Smooth muscle cell (in vitro differentiated cells): Measurements from ENCODE around the gene PAN2. TPM values are rescaled to one million over a fixed set of nuclear protein-coding genes. Genes with fewer than 3 reads are reported as not detected.
"Not testable (repeated sequence)": the region's sequence is repeated elsewhere in the genome, so short reads cannot be mapped to it uniquely, and the experiment has no call there.

Experiments used
- DNase-seq: peaks from one replicate; lab custom pipeline; 2025; ENCODE audit not compliant: unreplicated experiment; lab: John Stamatoyannopoulos, UW
- H2AFZ ChIP-seq: fragments of 200-600 bp; sonication (generic); 2 replicates; pipeline ENCODE4 v1.6.0; 2016; ENCODE audit warnings: antibody characterized with exemption, low read depth, mild to moderate bottlenecking
- H3F3A ChIP-seq: fragments of 200-600 bp; sonication (generic); 2 replicates; pipeline ENCODE4 v1.6.0; 2017; ENCODE audit warnings: antibody characterized with exemption, low read depth
- H3K27ac ChIP-seq: fragments of 200-600 bp; sonication (generic); 2 replicates; pipeline ENCODE4 v1.5.1; 2016; ENCODE audit warnings: low read depth, mild to moderate bottlenecking
- H3K27me3 ChIP-seq: fragments of 200-600 bp; sonication (generic); 2 replicates; pipeline ENCODE4 v1.6.1; 2016; ENCODE audit warnings: low read depth, mild to moderate bottlenecking
- H3K36me3 ChIP-seq: fragments of 200-600 bp; sonication (generic); 2 replicates; pipeline ENCODE4 v1.5.1; 2016; ENCODE audit warnings: low read depth
- H3K4me1 ChIP-seq: fragments of 200-600 bp; sonication (generic); 2 replicates; pipeline ENCODE4 v1.5.1; 2016; ENCODE audit warnings: low read depth
- H3K4me2 ChIP-seq: fragments of 200-600 bp; sonication (generic); 2 replicates; pipeline ENCODE4 v1.6.0; 2016; ENCODE audit warnings: mild to moderate bottlenecking
- H3K4me3 ChIP-seq: fragments of 200-600 bp; sonication (generic); 2 replicates; pipeline ENCODE4 v1.5.1; 2016; ENCODE audit warnings: mild to moderate bottlenecking
- H3K79me2 ChIP-seq: fragments of 200-600 bp; sonication (generic); 2 replicates; pipeline ENCODE4 v1.6.0; 2016; ENCODE audit warnings: low read depth, mild to moderate bottlenecking
- H3K9ac ChIP-seq: fragments of 200-600 bp; sonication (generic); 2 replicates; pipeline ENCODE4 v1.6.0; 2016; ENCODE audit warnings: low read depth
- H3K9me3 ChIP-seq: fragments of 200-600 bp; sonication (generic); replicated peaks from 2 replicates; pipeline ENCODE4 v1.5.1; 2016; ENCODE audit warnings: low read depth
- H4K20me1 ChIP-seq: fragments of 200-600 bp; sonication (generic); 2 replicates; pipeline ENCODE4 v1.6.0; 2016; ENCODE audit warnings: low read depth
- WGBS: methylation state at CpG from one replicate; pipeline ENCODE4 v1.1.7; 2016; ENCODE audit warnings: low lambda C conversion rate; 5-methylcytosine and 5-hydroxymethylcytosine counted together
- polyA plus RNA-seq: library from polyadenylated mRNA; unstranded; fragments of >200 nt; fragmentation: Nextera tagmentation; extraction: Ambion mirVana; gene quantifications from 2 replicates; pipeline ENCODE4 v1.2.1, GENCODE V29; 2016
- total RNA-seq: library from RNA; depleted of rRNA; stranded (reverse); fragments of >200 nt; gene quantifications from 2 replicates; pipeline ENCODE4 v1.2.3, GENCODE V29; 2014
- TF ChIP-seq, protein P1 (sequence below): fragments of 200-600 bp; sonication (generic); IDR thresholded peaks from 2 replicates; pipeline ENCODE4 v1.5.1; 2017; ENCODE audit warnings: borderline replicate concordance, mild to moderate bottlenecking, antibody characterized with exemption; ENCODE audit not compliant: insufficient read depth, poor library complexity, severe bottlenecking

The PAN2 gene
- total and polyA plus RNA-seq, 2 experiments from 2014 or later, result 14.7 to 55.6 TPM

DNA sequence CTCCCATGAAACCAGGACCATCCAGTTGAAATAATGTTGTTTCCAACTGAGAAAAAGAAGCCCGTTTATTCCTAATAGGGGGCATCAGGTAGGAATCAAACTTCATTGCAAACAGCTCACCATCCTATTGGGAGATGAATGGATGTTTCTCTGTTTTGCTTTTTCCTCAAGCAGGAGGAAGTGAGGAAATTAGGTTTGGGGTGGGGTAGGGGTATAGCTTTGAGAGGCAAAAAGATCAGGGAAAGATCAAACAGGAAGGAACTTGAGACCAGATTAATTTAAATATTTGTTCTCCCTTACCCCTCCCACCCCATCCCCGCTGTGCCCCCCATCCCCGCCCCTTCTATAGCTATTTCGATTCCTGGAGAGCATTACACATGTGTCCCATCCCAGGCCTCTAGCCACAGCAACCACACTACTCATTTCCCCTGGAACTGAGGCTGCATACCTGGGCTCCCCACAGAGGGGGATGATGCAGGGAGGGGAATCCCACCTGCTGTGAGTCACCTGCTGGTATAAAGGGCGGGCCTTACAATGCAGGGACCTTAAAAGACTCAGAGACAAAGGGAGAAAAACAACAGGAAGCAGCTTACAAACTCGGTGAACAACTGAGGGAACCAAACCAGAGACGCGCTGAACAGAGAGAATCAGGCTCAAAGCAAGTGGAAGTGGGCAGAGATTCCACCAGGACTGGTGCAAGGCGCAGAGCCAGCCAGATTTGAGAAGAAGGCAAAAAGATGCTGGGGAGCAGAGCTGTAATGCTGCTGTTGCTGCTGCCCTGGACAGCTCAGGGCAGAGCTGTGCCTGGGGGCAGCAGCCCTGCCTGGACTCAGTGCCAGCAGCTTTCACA, 4.7 kb upstream of the PAN2 start, which contains the start of gene IL23A:
IL23A (plus strand) TSS at position 577 of the 850 bp plus-strand sequence; CDS start at position 738, 161 bp downstream.
- Histone ChIP-seq H3K4me1 (peaks cover 7% of the 10 kb centered on the region), H3K9me3 (no peaks in the 10 kb centered on the region), H3K27me3 (no peaks in the 10 kb centered on the region), H3K4me3 (no peak within 1 kb of the TSS), H4K20me1 (no peaks in the 10 kb centered on the region), H3F3A (no peaks in the 10 kb centered on the region), H2AFZ (no peak within 1 kb of the TSS), H3K36me3 (no peaks in the 10 kb centered on the region), H3K27ac (peak within 1 kb of the TSS; percentile 71), H3K9ac (no peak within 1 kb of the TSS), H3K79me2 (no peaks in the 10 kb centered on the region), H3K4me2 (no peak within 1 kb of the TSS)
- 37% methylated on average over 9 of the region's 9 CpGs for WGBS
- DNase-seq, result no peak
- TF ChIP-seq, protein P1, sequence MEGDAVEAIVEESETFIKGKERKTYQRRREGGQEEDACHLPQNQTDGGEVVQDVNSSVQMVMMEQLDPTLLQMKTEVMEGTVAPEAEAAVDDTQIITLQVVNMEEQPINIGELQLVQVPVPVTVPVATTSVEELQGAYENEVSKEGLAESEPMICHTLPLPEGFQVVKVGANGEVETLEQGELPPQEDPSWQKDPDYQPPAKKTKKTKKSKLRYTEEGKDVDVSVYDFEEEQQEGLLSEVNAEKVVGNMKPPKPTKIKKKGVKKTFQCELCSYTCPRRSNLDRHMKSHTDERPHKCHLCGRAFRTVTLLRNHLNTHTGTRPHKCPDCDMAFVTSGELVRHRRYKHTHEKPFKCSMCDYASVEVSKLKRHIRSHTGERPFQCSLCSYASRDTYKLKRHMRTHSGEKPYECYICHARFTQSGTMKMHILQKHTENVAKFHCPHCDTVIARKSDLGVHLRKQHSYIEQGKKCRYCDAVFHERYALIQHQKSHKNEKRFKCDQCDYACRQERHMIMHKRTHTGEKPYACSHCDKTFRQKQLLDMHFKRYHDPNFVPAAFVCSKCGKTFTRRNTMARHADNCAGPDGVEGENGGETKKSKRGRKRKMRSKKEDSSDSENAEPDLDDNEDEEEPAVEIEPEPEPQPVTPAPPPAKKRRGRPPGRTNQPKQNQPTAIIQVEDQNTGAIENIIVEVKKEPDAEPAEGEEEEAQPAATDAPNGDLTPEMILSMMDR, result no peak

DNA sequence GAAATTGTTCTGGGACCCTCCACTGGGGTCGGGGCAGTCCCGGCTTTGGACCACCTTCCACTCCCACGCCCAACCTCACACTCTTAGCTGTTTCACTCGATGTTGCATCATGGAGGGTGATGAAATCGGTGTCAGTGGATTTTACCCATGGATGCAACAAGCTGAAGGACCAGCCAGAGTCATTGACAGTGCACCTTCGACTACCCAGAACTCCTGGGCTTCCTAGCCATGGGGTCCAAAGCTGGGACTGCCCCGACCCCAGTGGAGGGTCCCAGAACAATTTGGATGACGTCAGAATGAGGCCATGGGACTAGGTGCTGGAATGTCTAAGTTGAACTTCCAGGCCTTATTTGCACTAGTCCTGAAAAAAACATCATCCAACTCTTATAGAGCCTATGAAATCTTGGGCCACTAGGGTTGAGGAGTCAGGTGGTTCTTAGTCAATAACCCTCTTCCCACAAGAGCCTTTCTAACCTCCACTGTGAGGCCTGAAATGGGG, 4.0 kb upstream of the PAN2 start:
- no peak overlapping the region for H3K9ac ChIP-seq
- H3K4me1 ChIP-seq, result peaks cover 7% of the 10 kb centered on the region
- no peaks in the 10 kb centered on the region for H3K79me2 ChIP-seq
- DNase-seq, result no peak
- H3K9me3 ChIP-seq, result no peaks in the 10 kb centered on the region
- no peaks in the 10 kb centered on the region for H3F3A ChIP-seq
- no peak overlapping the region for H3K4me2 ChIP-seq
- no peak overlapping the region for H3K4me3 ChIP-seq
- H2AFZ ChIP-seq, result no peak overlapping the region
- no peak overlapping the region for H3K27ac ChIP-seq
- H3K36me3 ChIP-seq, result no peaks in the 10 kb centered on the region
- WGBS, result 92% methylated on average over 8 of the region's 8 CpGs
- no peaks in the 10 kb centered on the region for H3K27me3 ChIP-seq
- TF ChIP-seq, protein P1, result no peak
- no peaks in the 10 kb centered on the region for H4K20me1 ChIP-seq

DNA sequence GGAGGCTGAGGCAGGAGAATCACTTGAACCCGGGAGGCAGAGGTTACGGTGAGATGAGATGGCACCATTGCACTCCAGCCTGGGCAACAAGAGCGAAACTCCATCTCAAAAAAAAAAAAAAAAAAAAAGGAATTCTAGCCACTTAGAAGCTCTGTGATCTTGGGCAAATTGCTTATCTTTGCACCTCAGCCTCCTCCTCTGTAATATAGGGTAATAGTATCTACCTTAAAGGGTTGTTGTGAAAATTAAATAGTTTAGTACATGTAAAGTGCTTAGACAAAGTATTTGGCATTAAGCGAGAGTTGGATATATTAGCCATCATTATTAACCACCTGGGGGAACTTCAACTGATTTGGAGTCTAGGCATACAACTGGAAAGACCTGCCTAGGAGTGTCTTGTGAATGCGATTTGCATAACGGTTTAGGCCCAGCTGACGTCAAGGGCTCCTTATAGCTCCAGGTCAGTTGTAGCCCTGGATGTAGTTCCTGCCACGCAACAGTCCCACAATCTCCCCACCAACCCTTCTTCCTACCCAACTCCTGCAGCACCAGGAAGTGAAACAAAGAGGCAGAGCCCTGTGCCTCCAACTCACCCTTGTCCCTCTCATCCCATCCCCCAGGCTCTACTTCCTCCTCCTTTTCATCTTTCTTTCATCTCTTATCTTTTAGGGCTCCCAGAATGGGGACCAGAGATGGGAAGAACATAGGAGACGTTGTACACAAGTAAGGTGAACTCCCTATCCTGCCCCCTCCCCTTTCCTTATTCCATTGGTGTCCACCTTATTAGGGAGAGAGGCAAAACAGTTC, 2.8 kb upstream of the PAN2 start:
- Histone ChIP-seq H3K9ac (no peak overlapping the region), H3K27me3 (no peaks in the 10 kb centered on the region), H3K27ac (no peak overlapping the region), H3K4me3 (no peak overlapping the region), H3K79me2 (no peaks in the 10 kb centered on the region), H3K4me2 (no peak overlapping the region), H4K20me1 (no peaks in the 10 kb centered on the region), H3K9me3 (no peaks in the 10 kb centered on the region), H3K4me1 (peaks cover 7% of the 10 kb centered on the region), H2AFZ (no peak overlapping the region), H3K36me3 (no peaks in the 10 kb centered on the region), H3F3A (no peaks in the 10 kb centered on the region)
- WGBS, result 83% methylated on average over 9 of the region's 9 CpGs
- no peak for DNase-seq
- TF ChIP-seq, protein P1, result no peak

DNA sequence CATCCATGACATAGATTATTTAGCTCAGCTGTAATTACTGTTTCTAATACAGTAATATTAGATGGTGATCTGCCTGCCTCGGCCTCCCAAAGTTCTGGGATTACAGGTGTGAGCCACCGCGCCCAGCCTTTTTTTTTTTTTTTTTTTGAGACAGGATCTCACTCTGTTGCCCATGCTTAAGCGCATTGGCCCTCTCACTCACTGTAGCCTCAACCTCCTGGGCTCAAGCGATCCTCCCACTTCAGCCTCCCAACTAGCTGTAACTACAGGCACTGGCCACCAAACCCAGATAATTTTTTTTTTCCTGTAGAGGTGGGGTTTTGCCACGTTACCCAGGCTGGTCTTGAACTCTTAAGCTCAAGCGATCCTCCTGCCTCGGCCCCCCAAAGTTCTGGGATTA, 1.7 kb upstream of the PAN2 start:
- H3K9ac ChIP-seq, H3K4me3 ChIP-seq, H4K20me1 ChIP-seq, H3K79me2 ChIP-seq, H3K9me3 ChIP-seq, H2AFZ ChIP-seq, H3K4me1 ChIP-seq, H3K36me3 ChIP-seq, DNase-seq, H3K4me2 ChIP-seq, H3F3A ChIP-seq, H3K27ac ChIP-seq, H3K27me3 ChIP-seq: not testable (repeated sequence)
- 97% methylated on average over 8 of the region's 8 CpGs for WGBS
